ENCODE measurements around the gene NPR2.

DNA sequence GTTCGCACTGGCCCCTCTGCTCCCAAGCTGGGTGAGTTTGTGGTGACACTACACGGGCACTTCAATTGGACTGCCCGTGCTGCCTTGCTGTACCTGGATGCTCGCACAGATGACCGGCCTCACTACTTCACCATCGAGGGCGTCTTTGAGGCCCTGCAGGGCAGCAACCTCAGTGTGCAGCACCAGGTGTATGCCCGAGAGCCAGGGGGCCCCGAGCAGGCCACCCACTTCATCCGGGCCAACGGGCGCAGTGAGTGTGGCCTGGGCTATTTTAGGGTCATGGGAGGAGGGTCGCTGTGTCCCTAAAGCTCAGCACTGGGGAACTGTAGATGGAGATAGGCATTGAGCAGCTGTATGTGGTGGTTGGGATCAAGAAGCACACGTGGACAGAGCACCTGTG, 1.4 kb downstream of the NPR2 start:
- TF ChIP-seq, protein P1, sequence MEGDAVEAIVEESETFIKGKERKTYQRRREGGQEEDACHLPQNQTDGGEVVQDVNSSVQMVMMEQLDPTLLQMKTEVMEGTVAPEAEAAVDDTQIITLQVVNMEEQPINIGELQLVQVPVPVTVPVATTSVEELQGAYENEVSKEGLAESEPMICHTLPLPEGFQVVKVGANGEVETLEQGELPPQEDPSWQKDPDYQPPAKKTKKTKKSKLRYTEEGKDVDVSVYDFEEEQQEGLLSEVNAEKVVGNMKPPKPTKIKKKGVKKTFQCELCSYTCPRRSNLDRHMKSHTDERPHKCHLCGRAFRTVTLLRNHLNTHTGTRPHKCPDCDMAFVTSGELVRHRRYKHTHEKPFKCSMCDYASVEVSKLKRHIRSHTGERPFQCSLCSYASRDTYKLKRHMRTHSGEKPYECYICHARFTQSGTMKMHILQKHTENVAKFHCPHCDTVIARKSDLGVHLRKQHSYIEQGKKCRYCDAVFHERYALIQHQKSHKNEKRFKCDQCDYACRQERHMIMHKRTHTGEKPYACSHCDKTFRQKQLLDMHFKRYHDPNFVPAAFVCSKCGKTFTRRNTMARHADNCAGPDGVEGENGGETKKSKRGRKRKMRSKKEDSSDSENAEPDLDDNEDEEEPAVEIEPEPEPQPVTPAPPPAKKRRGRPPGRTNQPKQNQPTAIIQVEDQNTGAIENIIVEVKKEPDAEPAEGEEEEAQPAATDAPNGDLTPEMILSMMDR (IDR thresholded peaks at IDR 0.05) = no peak
- TF ChIP-seq TAF1 (IDR thresholded peaks at IDR 0.05; ENCODE audit: borderline replicate concordance, low read depth, low read length) = no peak
- no peak for TF ChIP-seq POLR2AphosphoS5 (IDR thresholded peaks at IDR 0.05; ENCODE audit: low read depth, low read length)
- no peak for TF ChIP-seq SMC3 (IDR thresholded peaks at IDR 0.05; ENCODE audit: low read depth, low read length)
- TF ChIP-seq, protein P2, sequence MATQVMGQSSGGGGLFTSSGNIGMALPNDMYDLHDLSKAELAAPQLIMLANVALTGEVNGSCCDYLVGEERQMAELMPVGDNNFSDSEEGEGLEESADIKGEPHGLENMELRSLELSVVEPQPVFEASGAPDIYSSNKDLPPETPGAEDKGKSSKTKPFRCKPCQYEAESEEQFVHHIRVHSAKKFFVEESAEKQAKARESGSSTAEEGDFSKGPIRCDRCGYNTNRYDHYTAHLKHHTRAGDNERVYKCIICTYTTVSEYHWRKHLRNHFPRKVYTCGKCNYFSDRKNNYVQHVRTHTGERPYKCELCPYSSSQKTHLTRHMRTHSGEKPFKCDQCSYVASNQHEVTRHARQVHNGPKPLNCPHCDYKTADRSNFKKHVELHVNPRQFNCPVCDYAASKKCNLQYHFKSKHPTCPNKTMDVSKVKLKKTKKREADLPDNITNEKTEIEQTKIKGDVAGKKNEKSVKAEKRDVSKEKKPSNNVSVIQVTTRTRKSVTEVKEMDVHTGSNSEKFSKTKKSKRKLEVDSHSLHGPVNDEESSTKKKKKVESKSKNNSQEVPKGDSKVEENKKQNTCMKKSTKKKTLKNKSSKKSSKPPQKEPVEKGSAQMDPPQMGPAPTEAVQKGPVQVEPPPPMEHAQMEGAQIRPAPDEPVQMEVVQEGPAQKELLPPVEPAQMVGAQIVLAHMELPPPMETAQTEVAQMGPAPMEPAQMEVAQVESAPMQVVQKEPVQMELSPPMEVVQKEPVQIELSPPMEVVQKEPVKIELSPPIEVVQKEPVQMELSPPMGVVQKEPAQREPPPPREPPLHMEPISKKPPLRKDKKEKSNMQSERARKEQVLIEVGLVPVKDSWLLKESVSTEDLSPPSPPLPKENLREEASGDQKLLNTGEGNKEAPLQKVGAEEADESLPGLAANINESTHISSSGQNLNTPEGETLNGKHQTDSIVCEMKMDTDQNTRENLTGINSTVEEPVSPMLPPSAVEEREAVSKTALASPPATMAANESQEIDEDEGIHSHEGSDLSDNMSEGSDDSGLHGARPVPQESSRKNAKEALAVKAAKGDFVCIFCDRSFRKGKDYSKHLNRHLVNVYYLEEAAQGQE (IDR thresholded peaks at IDR 0.05; ENCODE audit: low read depth, low read length) = no peak
- TF ChIP-seq YY1 (IDR thresholded peaks at IDR 0.05; ENCODE audit: low read depth) = no peak
- no peak for TF ChIP-seq RFX5 (IDR thresholded peaks at IDR 0.05; ENCODE audit: low read length)
- no peak for TF ChIP-seq EZH2phosphoT487 (IDR thresholded peaks at IDR 0.05; ENCODE audit: borderline replicate concordance, low read depth)
- no peak for TF ChIP-seq GABPA (IDR thresholded peaks at IDR 0.05; ENCODE audit: low read depth)
- no peak for TF ChIP-seq RCOR1 (IDR thresholded peaks at IDR 0.05; ENCODE audit: low read length)

All from SK-N-SH (cell line).